Coronary artery (tissue), 2 donors: ENCODE measurements around the gene TPTE2.

ENCODE experiments used
- DNase-seq: peaks from one replicate; pipeline ENCODE4 v3.0.0-alpha.2; 2017; ENCODE audit warnings: low spot score
- H3K27ac ChIP-seq, 2 donors: fragments of 200-600 bp; sonication (generic); one replicate each; pipeline ENCODE4 v1.5.1; 2016 to 2019
- H3K4me3 ChIP-seq: fragments of 200-600 bp; sonication (generic); 2 replicates; pipeline ENCODE4 v1.5.1; 2016; ENCODE audit warnings: mild to moderate bottlenecking, moderate library complexity
- CTCF ChIP-seq: fragments of 200-600 bp; sonication (generic); IDR thresholded peaks from one replicate; pipeline ENCODE4 v1.5.1; 2019; ENCODE audit warnings: antibody characterized with exemption

The TPTE2 gene

GRCh38 chr13:19587635-19588300 is 26.4 kb upstream of the TPTE2 start:
- Histone ChIP-seq H3K27ac (no peak overlapping the region), H3K4me3 (no peak overlapping the region)
- no peak for DNase-seq
- TF ChIP-seq CTCF, result no peak

GRCh38 chr13:19586904-19587634 is 25.7 kb upstream of the TPTE2 start:
- no peak for DNase-seq
- Histone ChIP-seq H3K27ac (no peak overlapping the region), H3K4me3 (peak overlapping the region; percentile 36)
- no peak for TF ChIP-seq CTCF

- TF ChIP-seq CTCF, result no peak
- no peak for DNase-seq
- Histone ChIP-seq H3K4me3 (no peak overlapping the region), H3K27ac (no peak overlapping the region)
Observed at GRCh38 chr13:19581675-19582074, 20.3 kb upstream of the TPTE2 start.

GRCh38 chr13:19575230-19575629 is 13.9 kb upstream of the TPTE2 start:
- DNase-seq, result no peak
- TF ChIP-seq CTCF, result no peak
- H3K27ac ChIP-seq, result no peak overlapping the region
- no peak overlapping the region for H3K4me3 ChIP-seq

- no peak for DNase-seq
- TF ChIP-seq CTCF, result no peak
- no peak overlapping the region for H3K4me3 ChIP-seq
- H3K27ac ChIP-seq, result no peak overlapping the region
Observed at GRCh38 chr13:19573120-19573716, 11.9 kb upstream of the TPTE2 start.

- no peak for DNase-seq
- no peak for TF ChIP-seq CTCF
- no peak overlapping the region for H3K4me3 ChIP-seq
- H3K27ac ChIP-seq, result no peak overlapping the region
Observed at GRCh38 chr13:19572280-19572679, 10.9 kb upstream of the TPTE2 start.
